Prostate gland (tissue), 1 donor: ENCODE data around the gene STX10.

Experiments
- POLR2A ChIP-seq: fragments of 450-650 bp; IDR thresholded peaks from one replicate; pipeline ENCODE4 v1.6.1; 2016; ENCODE audit warnings: antibody characterized with exemption, mild to moderate bottlenecking
- POLR2AphosphoS5 ChIP-seq: sonication (generic); formaldehyde crosslinking; IDR thresholded peaks from one replicate; pipeline ENCODE4 v1.6.1; 2017; ENCODE audit warnings: antibody characterized with exemption

- TF ChIP-seq POLR2AphosphoS5 (no peak), POLR2A (no peak)
Observed at GRCh38 chr19:13104360-13104847, 45.8 kb downstream of the STX10 start.
